ENCODE measurements around the gene TOMM5.

The TOMM5 gene

GRCh38 chr9:37592108-37592951 is at the start of gene TOMM5:
Gene TOMM5 (minus strand): TSS chr9:37592597. CDS start chr9:37592532, 65 bp downstream.
- no peak for TF ChIP-seq ZFX (IDR thresholded peaks at IDR 0.05; ENCODE audit: borderline replicate concordance)
- TF ChIP-seq, protein P1, sequence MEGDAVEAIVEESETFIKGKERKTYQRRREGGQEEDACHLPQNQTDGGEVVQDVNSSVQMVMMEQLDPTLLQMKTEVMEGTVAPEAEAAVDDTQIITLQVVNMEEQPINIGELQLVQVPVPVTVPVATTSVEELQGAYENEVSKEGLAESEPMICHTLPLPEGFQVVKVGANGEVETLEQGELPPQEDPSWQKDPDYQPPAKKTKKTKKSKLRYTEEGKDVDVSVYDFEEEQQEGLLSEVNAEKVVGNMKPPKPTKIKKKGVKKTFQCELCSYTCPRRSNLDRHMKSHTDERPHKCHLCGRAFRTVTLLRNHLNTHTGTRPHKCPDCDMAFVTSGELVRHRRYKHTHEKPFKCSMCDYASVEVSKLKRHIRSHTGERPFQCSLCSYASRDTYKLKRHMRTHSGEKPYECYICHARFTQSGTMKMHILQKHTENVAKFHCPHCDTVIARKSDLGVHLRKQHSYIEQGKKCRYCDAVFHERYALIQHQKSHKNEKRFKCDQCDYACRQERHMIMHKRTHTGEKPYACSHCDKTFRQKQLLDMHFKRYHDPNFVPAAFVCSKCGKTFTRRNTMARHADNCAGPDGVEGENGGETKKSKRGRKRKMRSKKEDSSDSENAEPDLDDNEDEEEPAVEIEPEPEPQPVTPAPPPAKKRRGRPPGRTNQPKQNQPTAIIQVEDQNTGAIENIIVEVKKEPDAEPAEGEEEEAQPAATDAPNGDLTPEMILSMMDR (IDR thresholded peaks at IDR 0.05): no peak
- peak within 1 kb of the TSS; percentile 85 for H3K27ac ChIP-seq

DNA sequence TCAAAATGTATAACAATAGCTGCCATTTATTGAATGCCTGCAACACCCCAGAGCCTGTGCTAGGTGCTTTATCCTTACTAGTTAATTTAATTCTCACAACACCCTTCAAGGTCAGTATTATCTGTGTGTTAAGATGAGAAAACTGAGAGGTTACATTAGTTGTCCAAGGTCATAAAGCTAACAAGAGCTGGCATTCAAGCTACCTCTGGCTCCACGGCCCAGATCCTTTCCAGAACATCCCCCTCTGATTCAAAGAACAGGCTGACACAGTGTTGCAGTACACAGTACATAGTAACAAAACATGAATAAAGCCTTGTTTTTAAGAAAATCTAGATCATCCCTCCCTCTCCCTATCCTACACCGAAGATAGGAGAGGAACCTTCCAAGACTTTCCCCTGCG is 48.9 kb upstream of the TOMM5 start:
- no peak overlapping the region for H3K27ac ChIP-seq
- no peak for TF ChIP-seq ZFX (IDR thresholded peaks at IDR 0.05; ENCODE audit: borderline replicate concordance)
- TF ChIP-seq, protein P1 (IDR thresholded peaks at IDR 0.05): no peak

DNA sequence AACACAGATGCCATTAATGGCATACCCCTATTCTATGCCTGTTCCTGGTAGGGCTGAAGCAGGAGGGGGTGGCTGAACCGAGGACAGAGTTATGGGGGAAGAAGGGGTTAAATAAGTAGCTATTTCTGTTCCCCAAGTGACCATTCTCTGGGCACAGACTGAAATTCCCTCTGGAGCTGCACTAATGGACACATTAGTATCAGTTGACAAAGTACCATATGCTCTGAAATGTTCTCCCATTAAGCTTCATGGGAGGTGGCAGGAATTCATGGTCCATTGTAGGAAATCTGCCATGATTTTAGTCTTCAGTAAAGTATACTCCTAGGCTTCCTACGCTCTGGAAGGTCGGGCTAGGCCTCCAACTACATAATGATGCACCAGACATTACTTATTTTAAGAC is 47.8 kb upstream of the TOMM5 start:
- TF ChIP-seq, protein P1 (IDR thresholded peaks at IDR 0.05): no peak
- TF ChIP-seq ZFX (IDR thresholded peaks at IDR 0.05; ENCODE audit: borderline replicate concordance): no peak
- no peak overlapping the region for H3K27ac ChIP-seq

GRCh38 chr9:37639841-37640240 is 47.4 kb upstream of the TOMM5 start:
- no peak overlapping the region for H3K27ac ChIP-seq
- TF ChIP-seq ZFX (IDR thresholded peaks at IDR 0.05; ENCODE audit: borderline replicate concordance): no peak

GRCh38 chr9:37639109-37639762 is 46.8 kb upstream of the TOMM5 start:
- TF ChIP-seq, protein P1 (IDR thresholded peaks at IDR 0.05): no peak
- TF ChIP-seq ZFX (IDR thresholded peaks at IDR 0.05; ENCODE audit: borderline replicate concordance): no peak
- no peak overlapping the region for H3K27ac ChIP-seq

DNA sequence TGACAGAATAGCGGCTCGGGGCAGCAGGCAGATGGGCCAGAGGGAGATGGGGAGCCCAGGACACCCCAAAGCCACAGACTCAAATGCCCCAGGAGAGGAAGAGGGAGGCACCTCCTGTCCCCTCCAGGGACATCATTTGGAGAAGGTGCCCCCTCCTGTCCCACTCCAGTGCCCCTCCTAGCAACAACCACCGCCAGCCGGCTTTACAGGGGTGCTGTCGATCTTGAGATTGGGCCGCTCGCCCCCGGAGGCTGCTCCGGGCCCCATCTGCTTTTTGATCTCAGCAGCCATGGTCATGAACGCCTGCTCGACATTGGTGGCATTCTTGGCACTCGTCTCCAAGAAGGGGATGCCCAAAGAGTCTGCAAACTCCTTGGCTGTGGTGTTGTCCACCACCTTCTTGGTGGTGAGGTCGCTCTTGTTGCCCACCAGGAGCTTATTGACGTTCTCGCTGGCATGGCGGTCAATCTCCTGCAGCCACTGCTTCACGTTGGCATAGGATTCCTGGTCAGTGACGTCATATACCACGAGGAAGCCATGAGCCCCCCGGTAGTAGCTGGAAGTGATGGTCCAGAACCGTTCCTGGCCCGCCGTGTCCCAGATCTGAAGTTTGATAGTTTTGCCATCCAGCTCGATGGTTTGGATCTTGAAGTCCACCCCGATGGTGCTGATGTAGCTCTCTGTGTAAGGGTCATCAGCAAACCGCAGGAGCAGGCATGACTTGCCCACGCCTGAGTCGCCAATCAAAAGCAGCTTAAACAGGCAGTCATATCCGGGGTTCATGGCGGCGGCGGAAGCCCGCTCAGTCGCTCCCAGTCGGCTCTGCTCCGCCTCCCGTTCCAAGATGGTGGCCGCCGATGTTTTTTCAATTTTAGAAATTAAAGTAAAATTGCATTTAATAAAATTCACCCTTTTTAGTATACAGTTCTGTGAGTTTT is 44.4 kb upstream of the TOMM5 start:
- TF ChIP-seq, protein P1 (IDR thresholded peaks at IDR 0.05): no peak
- TF ChIP-seq ZFX (IDR thresholded peaks at IDR 0.05; ENCODE audit: borderline replicate concordance): no peak
- no peak overlapping the region for H3K27ac ChIP-seq

DNA sequence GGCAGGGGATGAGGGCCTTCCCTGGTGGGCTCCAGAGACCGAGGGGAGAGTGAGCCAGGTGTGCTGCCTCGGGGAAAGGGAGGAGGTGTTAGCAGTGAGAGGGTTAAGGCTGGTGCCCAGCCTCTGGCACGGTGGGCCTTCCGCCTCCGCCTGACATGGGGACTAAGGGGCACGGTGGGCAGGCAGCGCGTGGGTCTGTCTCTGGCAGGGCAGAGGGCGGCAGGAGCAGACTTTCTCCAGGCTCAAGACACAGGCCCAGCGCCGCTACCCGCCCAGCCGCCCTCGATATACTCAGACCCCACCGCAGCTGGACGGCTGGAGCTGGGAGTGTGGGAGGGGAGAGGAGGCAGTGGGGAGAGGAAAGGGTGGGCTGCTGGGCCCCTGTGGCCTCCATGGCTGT is 43.4 kb upstream of the TOMM5 start:
- TF ChIP-seq, protein P1 (IDR thresholded peaks at IDR 0.05): no peak
- TF ChIP-seq ZFX (IDR thresholded peaks at IDR 0.05; ENCODE audit: borderline replicate concordance): no peak

More for the DNA sequence above, 43.4 kb upstream of the TOMM5 start:
- no peak overlapping the region for H3K27ac ChIP-seq

All from 22Rv1 (cell line).